H9 (cell line): ENCODE measurements around the gene CHMP4B. TPM values are rescaled to one million over a fixed set of nuclear protein-coding genes. Genes with fewer than 3 reads are reported as not detected.

Source experiments
- DNase-seq: peaks from one replicate; pipeline ENCODE4 v3.0.0-alpha.2; 2017
- H2AFZ ChIP-seq: one replicate; pipeline ENCODE4 v1.6.1; 2013; ENCODE audit warnings: mild to moderate bottlenecking, low read length, control low read depth, moderate library complexity
- H2AK5ac ChIP-seq: 2 replicates; pipeline ENCODE4 v1.6.1; 2013; ENCODE audit warnings: low read length, control low read depth, mixed read lengths; ENCODE audit not compliant: insufficient read length
- H2BK120ac ChIP-seq: one replicate; pipeline ENCODE4 v1.6.1; 2013; ENCODE audit warnings: low read depth, mild to moderate bottlenecking, low read length, control low read depth, inconsistent platforms; ENCODE audit not compliant: poor library complexity, severe bottlenecking
- H2BK12ac ChIP-seq: 2 replicates; pipeline ENCODE4 v1.6.1; 2013; ENCODE audit warnings: low read length, control low read depth, mixed read lengths, low read depth; ENCODE audit not compliant: insufficient read length
- H2BK15ac ChIP-seq: 2 replicates; pipeline ENCODE4 v1.6.1; 2013; ENCODE audit warnings: low read depth, low read length, control low read depth
- H2BK20ac ChIP-seq: one replicate; pipeline ENCODE4 v1.6.1; 2013; ENCODE audit warnings: low read depth, mild to moderate bottlenecking, low read length, control low read depth, inconsistent platforms; ENCODE audit not compliant: poor library complexity, severe bottlenecking
- H2BK5ac ChIP-seq: 2 replicates; pipeline ENCODE4 v1.6.1; 2013; ENCODE audit warnings: low read length, control low read depth, mixed read lengths; ENCODE audit not compliant: insufficient read length
- H3K14ac ChIP-seq: 2 replicates; pipeline ENCODE4 v1.6.1; 2013; ENCODE audit warnings: low read length, control low read depth; ENCODE audit not compliant: insufficient read depth
- H3K18ac ChIP-seq: 2 replicates; pipeline ENCODE4 v1.6.1; 2013; ENCODE audit warnings: low read depth, mild to moderate bottlenecking, mixed read lengths, low read length, control low read depth; ENCODE audit not compliant: insufficient read length
- H3K23ac ChIP-seq: 2 replicates; pipeline ENCODE4 v1.6.1; 2013; ENCODE audit warnings: low read length, control low read depth, mixed read lengths, low read depth; ENCODE audit not compliant: insufficient read length
- H3K23me2 ChIP-seq: 2 replicates; pipeline ENCODE4 v1.6.1; 2013; ENCODE audit warnings: low read depth, mild to moderate bottlenecking, mixed read lengths, low read length, control low read depth; ENCODE audit not compliant: insufficient read length, poor library complexity, severe bottlenecking
- H3K27ac ChIP-seq: 2 replicates; pipeline ENCODE4 v1.5.1; 2013; ENCODE audit warnings: low read length, control low read depth, mixed read lengths, low read depth; ENCODE audit not compliant: insufficient read length
- H3K27me3 ChIP-seq: 2 replicates; pipeline ENCODE4 v1.6.1; 2013; ENCODE audit warnings: low read length, control low read depth, inconsistent platforms; ENCODE audit not compliant: insufficient read depth
- H3K4ac ChIP-seq: 2 replicates; pipeline ENCODE4 v1.6.1; 2013; ENCODE audit warnings: low read depth, mild to moderate bottlenecking, control low read depth, inconsistent platforms, low read length, moderate library complexity
- H3K4me1 ChIP-seq: 2 replicates; pipeline ENCODE4 v1.6.1; 2013; ENCODE audit warnings: low read length, control low read depth, inconsistent platforms; ENCODE audit not compliant: insufficient read depth
- H3K4me2 ChIP-seq: 2 replicates; pipeline ENCODE4 v1.6.1; 2013; ENCODE audit warnings: low read length, control low read depth, mixed read lengths; ENCODE audit not compliant: insufficient read length, insufficient read depth
- H3K56ac ChIP-seq: 2 replicates; pipeline ENCODE4 v1.6.1; 2013; ENCODE audit warnings: low read depth, mild to moderate bottlenecking, mixed read lengths, low read length, control low read depth; ENCODE audit not compliant: insufficient read length
- H3K79me1 ChIP-seq: 2 replicates; pipeline ENCODE4 v1.6.1; 2013; ENCODE audit warnings: low read depth, mild to moderate bottlenecking, moderate library complexity, low read length, control low read depth, inconsistent platforms; ENCODE audit not compliant: insufficient read depth, poor library complexity, severe bottlenecking
- H3K79me2 ChIP-seq: 2 replicates; pipeline ENCODE4 v1.6.1; 2013; ENCODE audit warnings: low read length, control low read depth, inconsistent platforms; ENCODE audit not compliant: insufficient read depth
- H3K9ac ChIP-seq: 2 replicates; pipeline ENCODE4 v1.6.1; 2013; ENCODE audit warnings: low read length, control low read depth, mixed read lengths; ENCODE audit not compliant: insufficient read length; ENCODE audit errors: extremely low read depth
- H3K9me3 ChIP-seq: one replicate; pipeline ENCODE4 v1.6.1; 2013; ENCODE audit warnings: low read depth, low read length, inconsistent platforms; ENCODE audit not compliant: control insufficient read depth
- H3T11ph ChIP-seq: one replicate; pipeline ENCODE4 v1.6.1; 2013; ENCODE audit warnings: mild to moderate bottlenecking, low read length, control low read depth, inconsistent platforms
- H4K20me1 ChIP-seq: one replicate; pipeline ENCODE4 v1.6.1; 2013; ENCODE audit not compliant: control insufficient read depth, insufficient read length, insufficient read depth
- H4K5ac ChIP-seq: 2 replicates; pipeline ENCODE4 v1.6.1; 2013; ENCODE audit warnings: low read depth, mild to moderate bottlenecking, mixed read lengths, low read length, control low read depth; ENCODE audit not compliant: insufficient read length
- H4K8ac ChIP-seq: replicated peaks from 2 replicates; pipeline ENCODE4 v1.6.1; 2013; ENCODE audit warnings: low read length, control low read depth, mixed read lengths, low read depth; ENCODE audit not compliant: insufficient read length
- H4K91ac ChIP-seq: 2 replicates; pipeline ENCODE4 v1.6.1; 2013; ENCODE audit warnings: low read depth, mild to moderate bottlenecking, moderate library complexity, mixed read lengths, low read length, control low read depth; ENCODE audit not compliant: insufficient read length
- H3K27ac Mint-ChIP-seq, 3 experiments: 2 replicates in 2 of 3; 3 replicates in 1 of 3; pipeline ENCODE4 v1.8.0; 2020 to 2021; ENCODE audit warnings: mixed read lengths in 3 of 3, mild to moderate bottlenecking in 1 of 3, moderate library complexity in 1 of 3
- H3K27me3 Mint-ChIP-seq: 2 replicates; pipeline ENCODE4 v1.8.0; 2021; ENCODE audit warnings: low read depth, mild to moderate bottlenecking, moderate library complexity, mixed read lengths
- H3K36me3 Mint-ChIP-seq, 3 experiments: 2 replicates in 2 of 3; 3 replicates in 1 of 3; pipeline ENCODE4 v1.8.0; 2020 to 2021; ENCODE audit warnings: low read depth in 3 of 3, mixed read lengths in 3 of 3; ENCODE audit not compliant: insufficient read depth in 1 of 3
- H3K4me1 Mint-ChIP-seq, 2 experiments: 2 replicates each; pipeline ENCODE4 v1.8.0; 2020; ENCODE audit warnings: mixed read lengths in 2 of 2
- H3K4me3 Mint-ChIP-seq, 2 experiments: 2 replicates in 1 of 2; 3 replicates in 1 of 2; pipeline ENCODE4 v1.8.0; 2020 to 2021; ENCODE audit warnings: mild to moderate bottlenecking in 2 of 2, mixed read lengths in 2 of 2, moderate library complexity in 1 of 2
- H3K9me3 Mint-ChIP-seq, 2 experiments: 2 replicates in 1 of 2; 3 replicates in 1 of 2; pipeline ENCODE4 v1.8.0; 2020; ENCODE audit warnings: mild to moderate bottlenecking in 2 of 2, mixed read lengths in 2 of 2, moderate library complexity in 1 of 2
- CTCF ChIP-seq: fragments of 200-600 bp; sonication (generic); conservative IDR thresholded peaks from 3 replicates; pipeline ENCODE4 v1.8.0; 2021; ENCODE audit warnings: antibody characterized with exemption, mild to moderate bottlenecking
- WGBS: extraction: QIAGEN DNeasy Blood & Tissue Kit; methylation state at CpG from one replicate; pipeline ENCODE4 v1.1.7; 2013; ENCODE audit warnings: missing lambda C conversion rate, low lambda C conversion rate, mixed read lengths; ENCODE audit not compliant: insufficient read length; ENCODE audit errors: extremely low coverage; 5-methylcytosine and 5-hydroxymethylcytosine counted together
- total RNA-seq: library from RNA; stranded (reverse); gene quantifications from 2 replicates; pipeline ENCODE4 v1.2.1, GENCODE V29; 2021

The CHMP4B gene
- total RNA-seq, 1 experiment from 2014 or later: 94.9 TPM

- Histone ChIP-seq H3K23me2 (no peaks in the 10 kb centered on the region), H3K4me1 (no peaks in the 10 kb centered on the region), H4K8ac (no peak overlapping the region), H2AFZ (no peak overlapping the region), H4K91ac (no peak overlapping the region), H2BK20ac (no peak overlapping the region), H3K4ac (no peak overlapping the region), H3K27ac (no peak overlapping the region), H3K4me2 (no peak overlapping the region), H3K14ac (no peak overlapping the region), H3T11ph (no peak overlapping the region), H3K27me3 (no peaks in the 10 kb centered on the region), H3K18ac (no peak overlapping the region), H3K23ac (no peak overlapping the region), H3K9me3 (no peaks in the 10 kb centered on the region), H2AK5ac (no peak overlapping the region), H4K5ac (no peak overlapping the region), H2BK5ac (no peak overlapping the region), H3K79me2 (no peaks in the 10 kb centered on the region), H2BK120ac (no peak overlapping the region), H3K79me1 (no peaks in the 10 kb centered on the region), H2BK12ac (no peak overlapping the region), H3K56ac (no peak overlapping the region), H2BK15ac (no peak overlapping the region), H4K20me1 (no peaks in the 10 kb centered on the region), H3K9ac (no peak overlapping the region)
- Mint-ChIP-seq H3K27ac (0 out of 7 replicates have a peak overlapping the region, but pooled peaks of 1 of the 3 experiments have one; percentile 12), H3K36me3 (peaks cover 2 to 8% (median 7%) of the 10 kb centered on the region in 3 experiments; a peak in 4 of 7 replicates), H3K27me3 (peaks cover 3% of the 10 kb centered on the region; the same call in 1 of the 2 replicates), H3K4me1 (peaks cover 8 to 9% of the 10 kb centered on the region in 2 experiments), H3K4me3 (no peak overlapping the region), H3K9me3 (peaks cover 12 to 19% of the 10 kb centered on the region in 2 experiments; a peak in 4 of 5 replicates)
- no CpG with 5 or more reads among the region's 6 CpGs for WGBS
- no peak for DNase-seq
- no peak for TF ChIP-seq CTCF
Measured at GRCh38 chr20:33875534-33876026, 64.4 kb downstream of the CHMP4B start.
